HG03280 (cell line): ENCODE results near the gene XRN1.

ENCODE experiments used
- ATAC-seq: cut with Tn5 transposase; IDR thresholded peaks from one replicate; pipeline ENCODE4 v1.9.1; 2021; ENCODE audit warnings: mild to moderate bottlenecking, moderate library complexity; ENCODE audit not compliant: unreplicated experiment

The XRN1 gene

GRCh38 chr3:142275856-142276255 is 172.0 kb downstream of the XRN1 start:
- ATAC-seq: no peak

GRCh38 chr3:142274908-142275307 is 172.9 kb downstream of the XRN1 start:
- ATAC-seq: no peak

GRCh38 chr3:142273501-142273900 is 174.3 kb downstream of the XRN1 start:
- ATAC-seq: no peak

- no peak for ATAC-seq
Measured at GRCh38 chr3:142272200-142272891, 175.5 kb downstream of the XRN1 start.

- ATAC-seq: no peak
Measured at GRCh38 chr3:142270407-142270806, 177.4 kb downstream of the XRN1 start.

GRCh38 chr3:142269767-142270166 is 178.1 kb downstream of the XRN1 start:
- ATAC-seq: no peak

GRCh38 chr3:142268426-142268825 is 179.4 kb downstream of the XRN1 start:
- ATAC-seq: no peak

GRCh38 chr3:142267269-142267668 is 180.6 kb downstream of the XRN1 start:
- no peak for ATAC-seq

GRCh38 chr3:142263112-142263511 is 184.7 kb downstream of the XRN1 start:
- ATAC-seq: no peak

- ATAC-seq: no peak
Measured at GRCh38 chr3:142259359-142259758, 188.5 kb downstream of the XRN1 start.

GRCh38 chr3:142256712-142257333 is 191.0 kb downstream of the XRN1 start:
- ATAC-seq: no peak
